ENCODE data around the gene TLNRD1.

TLNRD1 gene

GRCh38 chr15:81002009-81002330 lies 1.2 kb downstream of the TLNRD1 start:
- no peak for DNase-seq (ENCODE audit: low read depth, low spot score)

- DNase-seq (ENCODE audit: low read depth, low spot score), result peak; percentile 44
Observed at GRCh38 chr15:81002331-81003096, 1.8 kb downstream of the TLNRD1 start.

- DNase-seq (ENCODE audit: low read depth, low spot score), result no peak
Observed at GRCh38 chr15:81003097-81003350, 2.3 kb downstream of the TLNRD1 start.

- DNase-seq (ENCODE audit: low read depth, low spot score), result no peak
Observed at GRCh38 chr15:81006124-81006523, 5.4 kb downstream of the TLNRD1 start.

GRCh38 chr15:81007428-81008064 lies 6.8 kb downstream of the TLNRD1 start:
- DNase-seq (ENCODE audit: low read depth, low spot score), result no peak

GRCh38 chr15:81008312-81008711 lies 7.6 kb downstream of the TLNRD1 start:
- DNase-seq (ENCODE audit: low read depth, low spot score), result no peak

- DNase-seq (ENCODE audit: low read depth, low spot score), result no peak
Observed at GRCh38 chr15:81010086-81010485, 9.4 kb downstream of the TLNRD1 start.

- no peak for DNase-seq (ENCODE audit: low read depth, low spot score)
Observed at GRCh38 chr15:81011593-81011992, 10.9 kb downstream of the TLNRD1 start.

- DNase-seq (ENCODE audit: low read depth, low spot score), result no peak
Observed at GRCh38 chr15:81012588-81012987, 11.9 kb downstream of the TLNRD1 start.

- no peak for DNase-seq (ENCODE audit: low read depth, low spot score)
Observed at GRCh38 chr15:81013396-81013929, 12.7 kb downstream of the TLNRD1 start.

GRCh38 chr15:81014446-81015093 lies 13.8 kb downstream of the TLNRD1 start:
- DNase-seq (ENCODE audit: low read depth, low spot score), result no peak

GRCh38 chr15:81015621-81016488 lies 15.1 kb downstream of the TLNRD1 start:
- no peak for DNase-seq (ENCODE audit: low read depth, low spot score)

GRCh38 chr15:81016489-81017068 lies 15.9 kb downstream of the TLNRD1 start:
- no peak for DNase-seq (ENCODE audit: low read depth, low spot score)

GRCh38 chr15:81018197-81018596 lies 17.5 kb downstream of the TLNRD1 start:
- no peak for DNase-seq (ENCODE audit: low read depth, low spot score)

- no peak for DNase-seq (ENCODE audit: low read depth, low spot score)
Observed at GRCh38 chr15:81021321-81021720, 20.6 kb downstream of the TLNRD1 start.

- DNase-seq (ENCODE audit: low read depth, low spot score), result peak; percentile 10
Observed at GRCh38 chr15:81023483-81024264, 23.0 kb downstream of the TLNRD1 start.

- peak; percentile 4 for DNase-seq (ENCODE audit: low read depth, low spot score)
Observed at GRCh38 chr15:81024265-81024872, 23.6 kb downstream of the TLNRD1 start.

- DNase-seq (ENCODE audit: low read depth, low spot score), result no peak
Observed at GRCh38 chr15:81024936-81025335, 24.2 kb downstream of the TLNRD1 start.

- no peak for DNase-seq (ENCODE audit: low read depth, low spot score)
Observed at GRCh38 chr15:81025721-81026370, 25.1 kb downstream of the TLNRD1 start.
